Frontal cortex (tissue), 4 donors: ENCODE data around the gene AHCYL2. TPM values are rescaled to one million over a fixed set of nuclear protein-coding genes. Genes with fewer than 3 reads are reported as not detected.
"Not testable (repeated sequence)": the region's sequence is repeated elsewhere in the genome, so short reads cannot be mapped to it uniquely, and the experiment has no call there.

Experiments used
- DNase-seq, 2 donors: peaks; one replicate each; pipeline ENCODE4 v3.0.0; 2012; ENCODE audit warnings: low spot score in 2 of 2
- FAIRE-seq: peaks from 2 replicates; lab custom pipeline; 2012; peaks lifted over from hg19 to GRCh38; lab: Jason Lieb, UNC
- total RNA-seq: library from RNA; depleted of rRNA; stranded (reverse); fragments of >200 nt; gene quantifications from one replicate; pipeline ENCODE4 v1.2.3, GENCODE V29; 2014
- donor health status: control.
- donor health status: control.
- donor health status: control.

Gene AHCYL2
- total RNA-seq, 1 donor from 2014 or later, result 15.9 TPM

DNA sequence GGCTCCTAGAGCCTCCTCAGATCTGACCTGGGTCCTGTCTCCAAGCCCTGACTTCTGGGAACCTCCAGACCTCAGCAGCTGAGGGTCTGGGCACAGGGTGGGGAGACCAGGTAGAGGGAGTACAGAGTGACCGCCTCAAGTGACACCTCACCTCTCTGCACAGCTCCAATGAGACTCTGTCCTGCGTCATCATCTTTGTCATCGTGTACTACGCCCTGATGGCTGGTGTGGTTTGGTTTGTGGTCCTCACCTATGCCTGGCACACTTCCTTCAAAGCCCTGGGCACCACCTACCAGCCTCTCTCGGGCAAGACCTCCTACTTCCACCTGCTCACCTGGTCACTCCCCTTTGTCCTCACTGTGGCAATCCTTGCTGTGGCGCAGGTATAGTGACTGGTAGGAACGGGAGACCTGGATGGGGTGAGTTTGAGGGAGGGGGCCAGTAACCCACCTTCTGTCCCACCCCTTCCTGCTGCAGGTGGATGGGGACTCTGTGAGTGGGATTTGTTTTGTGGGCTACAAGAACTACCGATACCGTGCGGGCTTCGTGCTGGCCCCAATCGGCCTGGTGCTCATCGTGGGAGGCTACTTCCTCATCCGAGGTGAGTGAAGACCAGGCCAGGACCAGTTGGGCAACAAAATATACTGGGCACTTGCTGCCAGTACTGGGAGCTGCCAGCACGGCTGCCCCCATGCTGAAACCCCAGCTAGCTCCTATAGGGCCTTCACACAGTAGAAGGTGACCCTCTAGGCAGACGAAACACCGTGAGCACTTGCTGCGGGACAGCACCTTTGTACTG, 18.6 kb upstream of the AHCYL2 start:
- DNase-seq (no peak), FAIRE-seq (no peak)

DNA sequence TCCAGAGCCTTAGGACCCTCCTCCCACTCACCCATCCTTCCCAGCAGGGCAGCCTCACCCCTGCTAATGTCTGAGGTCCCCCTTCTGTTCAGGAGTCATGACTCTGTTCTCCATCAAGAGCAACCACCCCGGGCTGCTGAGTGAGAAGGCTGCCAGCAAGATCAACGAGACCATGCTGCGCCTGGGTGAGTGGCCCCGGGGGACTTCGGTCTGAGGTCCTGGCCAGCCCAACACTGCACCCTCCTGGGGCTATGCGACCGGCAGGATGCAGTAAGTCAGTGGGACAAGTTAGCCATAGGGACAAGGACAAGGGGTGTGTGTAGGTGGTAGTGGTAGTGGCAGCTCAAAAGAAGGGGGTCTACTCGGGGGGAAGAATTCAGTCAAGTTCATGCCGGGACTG, 16.2 kb upstream of the AHCYL2 start:
- DNase-seq (no peak), FAIRE-seq (no peak)

DNA sequence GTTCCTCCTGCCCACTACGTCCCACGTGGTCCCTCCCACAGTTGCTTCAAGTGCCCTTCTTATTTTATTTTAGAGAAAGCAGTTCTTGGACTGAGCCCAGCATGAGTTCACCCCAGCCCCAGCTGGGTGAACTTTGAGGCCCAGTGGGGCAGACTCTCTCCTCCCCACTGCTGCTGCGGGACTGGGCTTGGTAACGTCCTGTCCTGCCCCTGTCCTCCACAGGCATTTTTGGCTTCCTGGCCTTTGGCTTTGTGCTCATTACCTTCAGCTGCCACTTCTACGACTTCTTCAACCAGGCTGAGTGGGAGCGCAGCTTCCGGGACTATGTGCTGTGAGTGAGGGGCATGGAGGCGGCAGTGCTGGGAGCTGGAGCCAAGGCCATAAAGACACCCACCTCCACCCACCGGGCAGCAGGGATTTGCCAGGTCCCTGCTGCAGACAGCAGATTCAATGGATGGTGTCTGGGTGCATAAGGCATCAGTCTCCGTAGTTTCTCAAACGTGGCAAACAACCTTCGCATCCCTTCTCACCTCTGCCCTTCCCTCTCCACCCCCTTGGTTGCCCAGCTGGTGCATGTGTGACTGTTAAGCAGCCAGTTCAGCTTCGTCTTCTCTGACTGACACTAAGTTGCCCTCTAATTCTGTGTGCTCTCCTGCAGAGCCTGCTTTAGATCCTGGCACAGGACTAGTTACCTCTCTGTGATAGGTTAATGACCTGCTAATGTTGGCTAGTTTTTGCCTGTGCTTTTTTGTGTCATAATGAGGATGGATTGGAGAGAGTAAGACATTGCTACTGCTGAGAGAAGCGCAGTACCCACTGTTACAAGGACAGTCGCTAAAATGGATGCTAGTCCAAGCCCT, 15.5 kb upstream of the AHCYL2 start:
- FAIRE-seq (no peak), DNase-seq (no peak)

DNA sequence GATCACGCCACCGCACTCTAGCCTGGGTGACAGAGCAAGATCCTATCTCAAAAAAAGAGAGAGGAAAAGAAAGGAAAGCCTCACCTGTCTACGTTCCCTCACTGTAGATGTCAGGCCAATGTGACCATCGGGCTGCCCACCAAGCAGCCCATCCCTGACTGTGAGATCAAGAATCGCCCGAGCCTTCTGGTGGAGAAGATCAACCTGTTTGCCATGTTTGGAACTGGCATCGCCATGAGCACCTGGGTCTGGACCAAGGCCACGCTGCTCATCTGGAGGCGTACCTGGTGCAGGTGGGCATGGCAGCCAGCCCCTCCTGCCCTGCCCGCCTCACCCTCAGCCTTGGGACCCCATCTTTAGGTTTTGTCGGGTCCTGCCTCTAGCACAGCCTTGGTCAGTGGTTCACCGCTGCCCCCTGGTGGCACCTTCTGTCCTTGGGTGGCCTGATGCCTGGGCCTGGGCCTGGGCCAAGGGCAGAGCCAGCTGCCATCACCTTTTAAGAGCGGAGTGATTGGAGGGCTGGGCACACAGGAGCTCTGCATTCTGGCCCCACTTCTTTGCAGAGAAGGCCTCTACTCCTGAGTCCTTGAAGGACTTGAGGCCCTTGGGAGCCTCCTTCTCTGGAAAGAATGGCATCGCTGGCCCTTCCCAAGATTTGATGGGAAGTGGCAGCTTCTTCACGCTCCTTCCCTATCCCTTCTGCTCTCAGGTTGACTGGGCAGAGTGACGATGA, 14.4 kb upstream of the AHCYL2 start:
- DNase-seq, result peak; percentile 60 to 81
- FAIRE-seq, result no peak

DNA sequence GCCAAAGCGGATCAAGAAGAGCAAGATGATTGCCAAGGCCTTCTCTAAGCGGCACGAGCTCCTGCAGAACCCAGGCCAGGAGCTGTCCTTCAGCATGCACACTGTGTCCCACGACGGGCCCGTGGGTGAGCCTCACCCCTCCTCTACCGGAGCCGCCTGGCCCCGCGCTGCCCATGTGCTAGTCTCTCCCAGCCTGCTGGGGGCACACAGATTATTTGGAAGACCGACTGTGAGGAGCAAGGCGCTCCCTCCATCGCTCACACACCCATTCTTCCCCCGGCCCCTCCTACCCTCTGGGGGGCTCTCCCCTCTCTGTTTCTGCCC, 13.9 kb upstream of the AHCYL2 start:
- DNase-seq (no peak), FAIRE-seq (no peak)

DNA sequence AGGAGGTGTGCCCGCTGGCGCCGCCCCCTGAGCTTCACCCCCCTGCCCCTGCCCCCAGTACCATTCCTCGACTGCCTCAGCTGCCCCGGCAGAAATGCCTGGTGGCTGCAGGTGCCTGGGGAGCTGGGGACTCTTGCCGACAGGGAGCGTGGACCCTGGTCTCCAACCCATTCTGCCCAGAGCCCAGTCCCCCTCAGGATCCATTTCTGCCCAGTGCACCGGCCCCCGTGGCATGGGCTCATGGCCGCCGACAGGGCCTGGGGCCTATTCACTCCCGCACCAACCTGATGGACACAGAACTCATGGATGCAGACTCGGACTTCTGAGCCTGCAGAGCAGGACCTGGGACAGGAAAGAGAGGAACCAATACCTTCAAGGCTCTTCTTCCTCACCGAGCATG, 12.7 kb upstream of the AHCYL2 start:
- FAIRE-seq (no peak), DNase-seq (no peak)

DNA sequence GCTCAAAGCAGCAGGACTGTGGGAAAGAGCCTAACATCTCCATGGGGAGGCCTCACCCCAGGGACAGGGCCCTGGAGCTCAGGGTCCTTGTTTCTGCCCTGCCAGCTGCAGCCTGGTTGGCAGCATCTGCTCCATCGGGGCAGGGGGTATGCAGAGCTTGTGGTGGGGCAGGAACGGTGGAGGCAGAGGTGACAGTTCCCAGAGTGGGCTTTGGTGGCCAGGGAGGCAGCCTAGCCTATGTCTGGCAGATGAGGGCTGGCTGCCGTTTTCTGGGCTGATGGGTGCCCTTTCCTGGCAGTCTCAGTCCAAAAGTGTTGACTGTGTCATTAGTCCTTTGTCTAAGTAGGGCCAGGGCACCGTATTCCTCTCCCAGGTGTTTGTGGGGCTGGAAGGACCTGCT, 12.2 kb upstream of the AHCYL2 start:
- DNase-seq, result no peak
- FAIRE-seq, result no peak

DNA sequence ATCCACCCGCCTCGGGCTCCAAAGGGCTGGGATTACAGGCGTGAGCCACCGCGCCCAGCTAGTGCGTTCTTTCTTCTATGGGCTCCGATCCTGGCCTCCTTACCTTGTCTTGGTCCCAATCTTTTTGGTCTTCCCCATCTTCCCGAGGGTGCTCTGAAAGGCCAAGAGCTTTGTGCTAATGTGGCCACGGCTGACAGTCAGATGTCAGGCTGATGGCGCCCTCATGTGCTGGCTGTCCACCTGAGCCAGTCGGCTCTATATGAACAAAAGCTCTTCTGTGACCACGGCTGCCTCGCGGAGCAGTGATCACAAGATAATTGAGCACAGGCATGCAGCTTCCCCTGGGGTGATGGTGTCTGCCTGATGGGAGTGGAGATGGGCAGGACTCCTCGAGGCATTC, 11.0 kb upstream of the AHCYL2 start:
- DNase-seq (no peak), FAIRE-seq (no peak)

DNA sequence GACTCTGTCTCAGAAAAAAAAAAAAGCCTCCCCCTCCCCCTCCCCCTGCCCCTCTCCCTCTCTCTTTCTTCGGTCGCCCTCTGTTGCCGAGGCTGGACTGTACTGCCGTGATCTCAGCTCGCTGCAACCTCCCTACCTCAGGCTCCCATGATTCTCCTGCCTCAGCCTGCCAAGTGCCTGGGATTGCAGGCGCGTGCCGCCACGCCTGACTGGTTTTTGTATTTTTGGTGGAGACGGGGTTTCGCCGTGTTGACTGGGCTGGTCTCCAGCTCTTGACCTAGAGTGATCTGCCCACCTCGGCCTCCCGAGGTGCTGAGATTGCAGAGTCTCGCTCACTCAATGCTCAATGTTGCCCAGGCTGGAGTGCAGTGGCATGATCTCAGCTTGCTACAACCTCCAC, 9.1 kb upstream of the AHCYL2 start:
- not testable (repeated sequence) for DNase-seq, FAIRE-seq

DNA sequence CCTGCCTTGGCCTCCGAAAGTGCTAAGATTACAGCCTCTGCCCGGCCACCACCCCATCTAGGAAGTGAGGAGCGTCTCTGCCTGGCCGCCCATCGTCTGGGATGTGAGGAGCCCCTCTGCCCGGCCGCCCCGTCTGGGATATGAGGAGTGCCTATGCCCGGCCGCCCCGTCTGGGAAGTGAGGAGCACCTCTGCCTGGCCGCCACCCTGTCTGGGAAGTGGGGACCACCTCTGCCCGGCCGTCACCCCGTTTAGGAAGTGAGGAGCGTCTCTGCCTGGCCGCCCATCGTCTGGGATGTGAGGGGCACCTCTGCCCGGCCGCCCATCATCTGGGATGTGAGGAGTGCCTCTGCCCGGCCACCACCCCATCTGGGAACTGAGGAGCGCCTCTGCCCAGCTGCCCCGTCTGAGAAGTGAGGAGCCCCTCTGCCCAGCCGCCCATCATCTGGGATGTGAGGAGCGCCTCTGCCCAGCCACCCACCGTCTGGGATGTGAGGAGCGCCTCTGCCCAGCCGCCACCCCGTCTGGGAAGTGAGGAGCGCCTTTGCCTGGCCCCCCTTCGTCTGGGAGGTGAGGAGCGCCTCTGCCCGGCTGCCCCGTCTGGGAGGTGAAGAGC, 8.6 kb upstream of the AHCYL2 start:
- FAIRE-seq, DNase-seq: not testable (repeated sequence)

DNA sequence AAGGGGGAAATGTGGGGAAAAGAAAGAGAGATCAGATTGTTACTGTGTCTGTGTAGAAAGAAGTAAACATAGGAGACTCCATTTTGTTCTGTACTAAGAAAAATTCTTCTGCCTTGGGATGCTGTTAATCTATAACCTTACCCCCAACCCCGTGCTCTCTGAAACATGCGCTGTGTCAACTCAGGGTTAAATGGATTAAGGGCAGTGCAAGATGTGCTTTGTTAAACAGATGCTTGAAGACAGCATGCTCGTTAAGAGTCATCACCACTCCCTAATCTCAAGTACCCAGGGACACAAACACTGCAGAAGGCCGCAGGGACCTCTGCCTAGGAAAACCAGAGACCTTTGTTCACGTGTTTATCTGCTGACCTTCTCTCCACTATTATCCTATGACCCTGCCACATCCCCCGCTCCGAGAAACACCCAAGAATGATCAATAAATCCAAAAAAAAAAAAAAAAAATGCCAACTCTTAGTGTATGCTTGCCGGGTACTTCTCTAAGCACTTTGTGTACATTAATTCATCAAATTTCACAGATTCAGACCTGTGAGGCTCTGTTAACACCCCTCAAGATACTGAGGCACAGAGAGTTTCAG, 7.9 kb upstream of the AHCYL2 start:
- not testable (repeated sequence) for DNase-seq, FAIRE-seq

DNA sequence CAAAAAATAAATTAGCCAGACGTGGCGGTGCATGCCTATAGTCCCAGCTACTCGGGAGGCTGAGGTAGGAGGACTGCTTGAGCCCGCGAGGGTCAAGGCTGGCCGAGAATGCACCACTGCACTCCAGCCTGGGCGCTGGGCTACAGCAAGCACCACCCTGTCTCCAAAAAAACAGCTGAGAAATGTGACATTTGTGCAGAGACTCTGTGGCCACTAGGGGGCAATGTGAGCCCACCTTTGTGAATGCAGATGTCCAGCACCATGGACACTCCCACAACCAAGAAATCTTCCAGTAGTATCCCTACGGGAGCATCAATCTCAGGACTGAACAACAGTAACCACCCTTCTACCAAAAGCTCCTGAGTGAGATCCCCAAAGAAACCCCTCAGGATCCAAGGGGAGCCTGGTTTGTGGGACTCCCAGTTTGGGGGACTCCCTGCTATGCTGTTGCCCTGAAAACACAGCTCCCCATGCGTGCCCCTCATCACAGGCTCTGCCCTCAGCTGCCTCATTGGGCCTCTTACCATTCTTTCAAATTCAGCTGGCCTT, 6.2 kb upstream of the AHCYL2 start:
- DNase-seq, result peak; percentile 71 to 87
- FAIRE-seq, result no peak

DNA sequence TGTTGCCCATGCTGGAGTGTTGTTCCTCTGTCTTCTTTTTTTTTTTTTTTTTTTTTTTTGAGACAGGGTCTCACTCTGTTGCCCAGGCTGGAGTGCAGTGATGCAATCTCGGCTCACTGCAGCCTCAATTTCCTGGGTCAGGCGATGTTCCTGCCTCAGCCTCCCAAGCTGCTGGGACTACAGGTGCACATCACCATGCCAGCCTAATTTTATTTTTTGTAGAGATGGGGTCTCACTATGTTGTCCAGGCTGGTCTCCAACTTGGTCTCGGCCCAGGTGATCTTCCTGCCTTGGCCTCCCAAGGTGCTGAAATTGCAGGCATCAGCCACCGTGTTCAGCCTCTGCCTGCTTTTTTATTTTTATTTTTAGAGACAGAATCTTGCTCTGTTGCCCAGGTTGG, 5.7 kb upstream of the AHCYL2 start:
- FAIRE-seq, DNase-seq: not testable (repeated sequence)

DNA sequence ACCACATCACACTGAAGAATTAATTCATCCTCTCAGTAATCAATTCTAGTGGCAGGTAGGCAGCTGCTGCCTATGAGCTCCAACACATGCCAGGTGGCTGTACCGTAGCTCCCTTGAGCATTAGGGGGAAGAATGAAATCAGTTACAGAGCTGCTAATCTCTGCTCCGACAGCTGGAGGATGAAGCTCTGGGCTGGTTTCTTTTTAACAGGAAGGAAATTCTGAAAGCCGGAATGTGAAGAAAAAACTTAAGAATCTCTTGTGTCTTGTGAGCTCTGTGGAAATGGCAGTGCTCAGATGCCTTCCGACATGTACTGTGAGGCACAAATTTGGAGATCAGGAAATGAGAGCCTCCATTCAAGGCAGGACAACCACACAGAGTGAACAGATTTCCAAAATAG, 2.8 kb upstream of the AHCYL2 start:
- no peak for FAIRE-seq

DNA sequence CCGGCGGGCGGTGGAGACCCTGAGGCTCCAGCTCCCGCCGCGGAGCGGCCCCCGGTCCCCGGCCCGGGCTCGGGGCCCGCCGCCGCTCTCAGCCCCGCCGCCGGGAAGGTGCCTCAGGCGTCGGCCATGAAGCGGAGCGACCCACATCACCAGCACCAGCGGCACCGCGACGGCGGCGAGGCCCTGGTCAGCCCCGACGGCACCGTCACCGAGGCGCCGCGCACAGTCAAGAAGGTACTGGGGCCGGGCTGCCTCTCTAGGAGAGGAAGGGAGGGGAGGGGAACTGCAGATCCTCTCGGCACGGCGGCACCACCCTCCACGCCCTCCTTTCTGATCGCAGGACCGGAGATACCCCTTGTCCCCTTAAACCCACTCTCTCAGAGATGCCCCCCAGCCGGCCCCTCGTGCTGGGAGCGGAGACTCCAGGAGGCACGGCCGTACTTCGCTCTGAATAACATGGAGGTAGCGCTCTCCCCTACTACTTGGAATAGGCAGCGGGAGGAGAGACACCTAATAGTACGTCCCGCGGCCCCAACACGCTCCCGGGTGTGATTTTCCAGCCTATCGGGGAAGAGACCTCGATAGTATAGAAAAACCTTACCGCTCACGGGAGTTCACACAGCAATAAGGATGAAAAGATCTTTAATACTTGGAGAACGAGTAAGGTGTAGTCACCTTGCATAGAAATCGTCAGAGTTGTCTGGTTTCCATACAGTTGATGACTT, 538 bp downstream of the AHCYL2 start:
- FAIRE-seq, result no peak
- DNase-seq, result no peak

More for the DNA sequence above, 2.8 kb upstream of the AHCYL2 start:
- no peak for DNase-seq

DNA sequence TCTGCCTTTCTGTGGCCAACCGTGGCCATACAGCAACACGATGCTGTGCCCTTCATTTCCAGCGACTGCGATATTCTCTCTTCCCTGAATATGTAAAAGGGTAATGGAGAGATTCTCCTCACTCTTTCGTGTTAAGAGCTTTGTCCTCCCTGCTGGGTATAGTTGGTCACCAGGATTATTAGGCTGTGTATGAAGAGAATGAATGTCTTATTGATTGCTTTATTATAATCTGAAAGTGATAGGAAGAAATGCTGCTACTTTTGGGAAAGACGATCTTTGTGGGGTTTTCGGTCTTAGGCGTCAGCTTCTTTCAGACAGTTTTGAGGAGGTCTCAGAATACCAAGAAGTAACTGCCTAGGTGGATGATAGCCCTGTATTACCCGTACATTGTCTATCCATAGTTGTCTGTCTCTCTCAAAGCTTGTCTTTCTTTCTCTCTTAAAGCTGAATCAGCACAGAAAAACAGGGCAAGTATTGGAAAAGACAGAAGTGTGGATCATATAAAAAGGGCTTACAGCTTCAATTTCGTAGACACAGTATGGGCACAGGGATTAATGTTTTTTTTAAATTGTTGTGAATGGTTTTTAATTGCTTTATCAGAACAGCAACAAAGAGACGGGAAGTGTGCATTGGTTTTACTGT, 1.2 kb downstream of the AHCYL2 start:
- FAIRE-seq, result no peak

DNA sequence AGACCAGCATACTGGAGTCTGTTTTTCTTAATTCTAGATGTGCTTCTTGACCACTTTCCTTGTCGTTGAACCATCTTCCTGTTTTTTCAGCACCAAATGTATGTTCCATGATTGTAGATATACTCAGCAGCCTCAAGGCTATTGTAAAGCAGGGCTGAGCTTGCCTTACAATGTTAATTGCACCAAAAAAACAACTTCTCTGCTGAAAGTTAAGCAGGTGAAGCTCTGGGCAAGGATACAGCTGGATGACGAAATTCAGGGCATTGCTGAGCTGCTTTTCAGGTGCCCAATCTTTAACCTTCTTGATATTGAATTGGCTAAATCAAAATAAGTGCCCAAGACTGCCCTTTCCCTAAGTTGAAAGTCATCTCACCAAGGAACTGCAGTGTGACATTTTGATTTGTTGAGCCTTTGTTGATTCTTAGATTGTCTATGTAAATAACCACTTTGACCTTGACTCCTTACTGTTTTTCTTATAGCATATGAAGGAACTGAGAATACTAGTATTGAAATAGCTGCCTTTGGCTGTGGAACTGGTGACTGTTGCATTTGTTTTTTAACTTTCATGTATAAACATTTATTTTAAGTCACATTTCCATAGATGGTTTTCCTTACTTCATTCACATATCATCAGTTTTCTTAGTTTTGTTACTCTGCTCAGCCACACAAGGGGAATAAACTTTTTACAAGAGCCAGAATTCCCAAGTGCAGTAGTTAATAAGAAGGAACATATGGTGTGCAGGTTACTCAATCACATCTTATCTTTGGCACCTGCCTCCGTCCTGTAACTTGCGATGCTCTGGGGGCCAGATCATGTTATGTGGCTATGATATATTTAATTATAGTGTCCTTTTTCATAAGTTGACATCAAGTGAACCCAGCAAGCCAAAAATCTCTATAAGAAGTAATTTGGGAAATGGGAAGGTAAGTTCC, 3.1 kb downstream of the AHCYL2 start:
- no peak for FAIRE-seq
- no peak for DNase-seq

More for the DNA sequence above, 1.2 kb downstream of the AHCYL2 start:
- DNase-seq, result no peak
